HG03378 (cell line): ENCODE measurements around the gene HHIPL1.
"Not testable (repeated sequence)": the region's sequence is repeated elsewhere in the genome, so short reads cannot be mapped to it uniquely, and the experiment has no call there.

Experiments
- ATAC-seq: cut with Tn5 transposase; IDR thresholded peaks from one replicate; pipeline ENCODE4 v1.9.1; 2021; ENCODE audit warnings: mild to moderate bottlenecking, moderate library complexity; ENCODE audit not compliant: unreplicated experiment

Gene HHIPL1

DNA sequence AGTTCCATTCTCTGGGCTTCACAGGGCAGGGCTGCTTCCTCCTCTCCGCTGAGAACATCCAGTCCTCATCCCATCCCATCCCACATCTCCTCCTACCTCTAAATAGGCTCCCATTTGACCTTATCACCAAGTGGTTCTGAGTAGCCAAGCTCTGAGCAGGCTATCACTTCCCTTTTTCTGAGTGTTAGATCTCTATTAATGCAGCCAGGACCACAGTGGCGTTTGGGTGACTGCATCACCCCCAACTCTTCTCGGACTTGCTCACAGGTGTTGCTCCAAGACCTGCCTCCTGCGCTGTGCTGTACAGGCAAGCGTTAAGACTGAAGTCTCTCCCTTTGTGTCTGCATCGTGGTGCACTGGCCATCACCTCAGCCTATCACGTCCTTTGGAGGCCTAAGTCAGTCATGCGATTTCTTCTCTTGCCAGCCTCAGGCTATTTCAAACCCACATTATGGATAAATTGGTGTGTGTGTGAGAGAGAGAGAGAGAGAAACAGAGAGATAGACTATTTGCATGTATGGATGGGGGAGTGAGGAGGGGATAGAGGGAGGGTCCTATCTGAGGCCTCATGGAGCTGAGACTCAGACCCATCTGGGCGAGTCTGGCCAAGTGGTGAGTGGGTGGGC is 12.4 kb upstream of the HHIPL1 start:
- ATAC-seq, result no peak

DNA sequence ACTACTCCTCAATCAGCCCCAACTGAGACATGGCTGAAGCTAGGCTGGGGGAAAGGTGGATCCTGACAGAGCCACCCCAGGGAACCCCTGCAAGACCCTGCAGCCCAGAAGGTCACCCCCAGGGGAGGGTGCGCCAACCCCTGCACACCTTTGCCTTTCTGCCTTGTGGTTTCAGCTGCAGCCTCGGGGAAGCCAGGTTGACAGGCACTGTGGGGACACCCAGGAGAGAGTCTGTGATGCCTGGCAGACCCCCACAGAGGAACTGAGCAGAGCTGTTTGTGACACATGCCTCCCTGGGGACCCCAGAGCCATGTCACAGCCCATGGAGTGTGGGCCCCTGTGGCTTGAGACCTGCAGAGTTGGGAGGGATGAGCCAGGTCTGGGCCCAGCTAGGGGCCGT is 11.8 kb upstream of the HHIPL1 start:
- ATAC-seq, result no peak

DNA sequence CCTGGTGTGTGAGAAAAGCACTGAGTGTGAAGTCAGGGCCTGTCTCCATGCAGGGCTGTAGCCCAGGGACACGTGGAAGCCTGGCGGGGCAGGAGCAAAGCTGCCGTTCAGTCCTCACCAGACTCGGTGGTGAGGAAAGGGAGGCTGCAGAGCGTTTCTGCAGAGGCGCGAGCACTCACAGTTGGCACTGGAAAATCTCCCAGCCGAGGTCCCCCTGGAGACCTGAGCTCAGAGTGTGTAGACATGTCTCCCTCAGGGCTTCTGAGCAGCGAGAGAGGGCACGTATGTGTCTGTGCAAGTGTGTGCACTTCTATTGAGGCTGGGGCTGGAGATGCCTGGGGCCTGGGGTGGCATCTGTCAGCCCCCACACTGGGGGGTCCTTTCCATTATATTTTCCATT is 11.0 kb upstream of the HHIPL1 start:
- no peak for ATAC-seq

DNA sequence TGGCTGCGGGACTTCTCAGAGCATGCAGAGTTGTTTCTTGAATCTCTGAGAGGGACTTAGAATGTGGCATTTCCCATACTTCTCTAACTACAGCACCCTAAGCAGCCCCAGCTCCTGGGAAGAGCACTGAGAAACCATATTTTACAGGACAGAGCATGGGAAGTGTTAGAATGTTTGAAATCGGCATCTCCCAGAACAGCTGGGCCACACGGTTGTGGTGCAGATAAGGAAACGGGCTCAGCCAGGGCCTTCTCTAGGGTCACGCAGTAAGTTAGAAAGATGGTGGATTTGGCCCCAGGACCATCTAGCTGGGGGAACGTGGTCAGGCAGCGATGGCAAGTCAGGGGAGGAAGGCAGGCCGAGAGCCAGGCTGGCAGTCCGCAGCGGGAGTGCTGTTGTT is 10.5 kb upstream of the HHIPL1 start:
- ATAC-seq, result no peak

DNA sequence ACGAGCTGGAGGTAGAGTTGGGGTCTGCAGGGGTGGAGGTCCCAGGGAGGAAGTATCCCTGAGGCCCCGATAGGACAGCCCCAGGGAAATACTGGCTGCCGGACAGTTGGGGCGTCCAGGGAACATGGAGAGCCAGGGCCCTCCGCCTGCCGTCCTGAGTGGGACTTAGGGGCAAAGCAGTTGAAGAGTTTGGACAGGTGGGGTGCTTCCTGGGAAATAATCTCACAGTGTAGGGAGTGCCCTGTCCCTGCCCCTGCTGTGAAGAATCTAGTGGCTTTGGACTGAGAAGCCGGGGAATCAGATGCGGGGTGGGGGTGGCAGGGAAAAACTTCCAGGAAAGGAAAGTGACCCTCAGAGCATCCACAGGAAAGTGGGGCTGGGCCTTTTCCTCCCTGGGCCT is 9.8 kb upstream of the HHIPL1 start:
- no peak for ATAC-seq

DNA sequence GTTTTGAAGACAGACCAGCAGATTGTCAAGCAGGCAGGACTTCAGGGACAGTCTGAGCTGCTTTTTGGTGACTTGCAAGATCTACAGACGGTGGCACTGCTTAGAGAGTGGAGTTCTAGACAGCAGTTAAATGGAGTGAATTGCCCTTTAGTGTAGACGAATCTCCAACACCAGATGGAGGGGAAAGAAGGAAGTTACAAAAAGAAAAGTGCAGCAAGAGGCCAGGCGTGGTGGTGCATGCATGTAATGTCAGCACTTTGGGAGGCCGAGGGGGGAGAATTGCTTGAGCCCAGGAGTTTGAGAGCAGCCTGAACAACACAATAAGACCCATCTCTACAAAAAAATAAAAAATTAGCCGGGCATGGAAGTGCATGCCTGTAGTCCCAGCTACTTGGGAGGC is 8.4 kb upstream of the HHIPL1 start:
- no peak for ATAC-seq

DNA sequence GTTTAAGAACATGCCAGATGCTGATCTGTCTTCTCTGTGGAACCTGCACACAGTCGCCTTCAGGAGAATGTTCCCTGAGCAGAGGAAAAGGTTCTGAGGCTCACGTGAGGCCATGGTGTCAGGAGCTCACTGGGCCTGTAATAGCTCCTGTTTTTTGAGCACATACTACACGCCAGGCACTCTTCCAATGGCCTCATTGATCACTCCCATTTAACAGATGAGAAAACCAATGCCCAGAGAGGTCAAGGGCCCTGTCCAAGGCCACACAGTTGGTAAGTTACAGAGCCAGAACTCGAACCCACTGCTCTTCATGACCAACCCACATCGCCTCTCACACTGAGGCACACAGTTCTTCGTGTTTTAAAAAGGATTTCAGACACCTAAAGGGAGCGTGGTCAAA is 7.3 kb upstream of the HHIPL1 start:
- no peak for ATAC-seq

DNA sequence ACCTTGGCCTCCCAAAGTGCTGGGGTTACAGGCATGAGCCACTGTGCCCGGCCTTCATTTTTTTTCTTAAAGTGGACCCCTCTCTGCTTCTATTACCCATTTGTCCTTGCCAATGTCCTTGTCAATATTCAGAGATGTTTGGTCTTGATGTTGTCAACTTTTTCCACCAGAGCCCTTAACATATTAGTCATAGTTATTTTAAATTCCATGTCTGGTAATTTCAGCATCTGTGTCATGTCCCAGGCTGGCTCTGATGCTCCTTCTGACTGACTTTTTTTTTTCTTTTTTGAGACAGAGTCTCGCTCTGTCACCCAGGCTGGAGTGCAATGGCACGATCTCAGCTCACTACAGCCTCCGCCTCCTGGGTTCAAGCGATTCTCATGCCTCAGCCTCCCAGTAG is 2.2 kb upstream of the HHIPL1 start:
- not testable (repeated sequence) for ATAC-seq

DNA sequence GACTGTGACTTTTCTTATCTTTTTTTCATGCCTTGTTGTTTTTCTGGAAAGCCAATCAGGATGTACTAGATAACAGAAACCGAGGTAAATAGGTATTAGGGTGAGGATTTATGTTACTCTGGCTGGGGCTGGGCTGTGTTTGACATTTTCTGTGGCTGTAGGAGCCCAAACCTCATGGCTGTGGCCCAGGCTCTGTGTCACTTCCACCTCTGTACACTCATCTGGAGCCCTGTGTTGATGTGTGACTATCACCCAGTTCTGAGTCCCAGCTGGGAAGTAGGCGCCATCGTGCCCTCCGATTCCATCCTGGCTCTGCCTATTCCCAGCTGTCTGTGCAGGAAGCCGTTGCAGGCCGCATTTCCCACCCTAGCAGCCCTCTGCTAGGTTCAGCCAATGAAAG is 1.6 kb upstream of the HHIPL1 start:
- ATAC-seq, result no peak

DNA sequence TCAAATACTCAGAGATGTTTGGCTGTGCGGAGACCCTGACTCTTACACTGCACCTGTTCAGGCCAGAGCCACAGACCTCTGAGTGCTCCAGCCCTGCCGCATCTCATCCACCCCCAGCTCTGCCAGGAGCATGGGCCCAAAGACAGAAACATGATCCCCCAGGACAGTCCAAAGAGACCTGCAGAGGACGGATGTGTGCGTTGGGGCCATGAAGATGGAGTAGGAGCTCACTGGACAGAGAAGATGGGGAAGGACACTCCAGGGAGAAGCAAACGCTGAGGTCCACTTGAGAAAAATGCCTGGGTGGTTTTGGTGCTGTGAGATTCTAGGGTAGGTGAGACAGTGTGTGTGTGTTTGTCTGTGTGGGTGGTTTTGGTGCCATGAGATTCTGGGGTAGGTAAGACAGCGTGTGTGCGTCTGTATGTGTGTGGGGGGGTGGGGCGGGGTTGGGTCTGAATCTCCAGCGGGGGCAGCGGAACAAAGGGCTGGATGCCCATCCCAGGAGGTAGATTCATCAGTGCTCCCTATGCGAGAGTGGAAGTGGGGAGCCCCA is 818 bp upstream of the HHIPL1 start:
- ATAC-seq, result no peak

DNA sequence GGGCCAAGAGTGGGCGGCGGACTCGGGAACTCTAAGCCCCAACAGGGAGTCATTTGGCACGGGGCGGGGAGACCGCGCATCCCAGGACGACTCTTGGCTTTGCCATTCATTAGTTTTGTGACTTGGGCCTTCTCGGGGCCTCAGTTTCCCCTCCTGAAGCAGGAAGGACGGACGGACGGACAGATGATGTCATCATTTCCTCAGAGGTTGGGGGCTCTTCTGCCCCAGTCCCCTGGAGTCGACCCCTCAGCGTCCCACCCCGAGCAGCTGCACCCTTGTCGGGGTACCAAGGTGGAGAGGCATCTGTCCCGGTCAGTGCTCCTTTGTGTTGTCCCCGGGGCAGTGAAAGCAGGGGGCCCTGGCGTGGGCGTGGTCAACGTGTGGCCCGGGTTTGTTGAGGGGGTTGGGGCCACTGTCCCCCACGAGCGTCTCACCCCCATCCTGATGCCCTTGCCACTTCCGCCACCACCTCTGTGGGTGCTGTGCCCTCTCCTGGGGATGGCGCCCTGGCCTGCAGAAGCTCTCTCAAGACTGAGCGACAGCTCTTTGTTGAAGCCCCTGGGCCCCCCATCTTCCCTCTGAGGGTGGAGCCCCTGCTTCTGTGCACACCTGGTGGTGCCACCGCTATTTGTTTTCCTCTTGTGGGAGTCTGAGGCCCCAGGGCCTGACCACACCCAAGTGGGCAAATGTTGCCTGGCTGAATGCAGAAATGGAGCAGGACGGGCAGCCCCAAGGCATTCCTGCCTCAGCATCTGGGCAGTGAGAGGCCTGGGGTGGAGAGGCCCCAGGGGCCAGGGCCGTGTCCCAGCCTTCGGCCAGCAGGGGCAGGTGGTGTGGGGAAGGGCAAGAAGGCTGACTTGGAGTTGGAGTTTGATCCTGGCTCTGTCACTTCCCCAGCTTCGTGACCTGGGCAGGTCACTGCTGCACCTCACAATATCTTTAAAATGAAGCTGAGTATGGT is 896 bp downstream of the HHIPL1 start:
- ATAC-seq, result no peak

DNA sequence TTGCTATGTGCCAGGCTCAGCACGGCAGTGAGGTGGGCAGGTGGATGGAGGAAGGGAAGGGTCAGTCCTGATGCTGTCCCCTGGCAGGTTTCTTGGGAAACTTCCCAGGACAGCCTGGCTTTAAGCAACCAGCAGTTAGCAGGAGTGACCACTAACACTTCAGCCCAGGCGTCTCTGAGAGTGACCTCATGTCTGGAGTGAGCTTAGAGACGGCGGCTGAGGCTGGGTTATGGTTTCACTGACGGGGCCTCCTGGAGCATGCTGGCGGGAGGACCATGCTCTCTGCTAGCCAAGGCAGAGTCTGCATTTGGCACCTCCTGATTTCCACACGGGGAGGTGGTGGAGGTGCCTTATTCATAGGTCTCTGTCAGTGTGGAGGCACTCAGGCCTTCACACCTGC is 2.5 kb downstream of the HHIPL1 start:
- no peak for ATAC-seq

DNA sequence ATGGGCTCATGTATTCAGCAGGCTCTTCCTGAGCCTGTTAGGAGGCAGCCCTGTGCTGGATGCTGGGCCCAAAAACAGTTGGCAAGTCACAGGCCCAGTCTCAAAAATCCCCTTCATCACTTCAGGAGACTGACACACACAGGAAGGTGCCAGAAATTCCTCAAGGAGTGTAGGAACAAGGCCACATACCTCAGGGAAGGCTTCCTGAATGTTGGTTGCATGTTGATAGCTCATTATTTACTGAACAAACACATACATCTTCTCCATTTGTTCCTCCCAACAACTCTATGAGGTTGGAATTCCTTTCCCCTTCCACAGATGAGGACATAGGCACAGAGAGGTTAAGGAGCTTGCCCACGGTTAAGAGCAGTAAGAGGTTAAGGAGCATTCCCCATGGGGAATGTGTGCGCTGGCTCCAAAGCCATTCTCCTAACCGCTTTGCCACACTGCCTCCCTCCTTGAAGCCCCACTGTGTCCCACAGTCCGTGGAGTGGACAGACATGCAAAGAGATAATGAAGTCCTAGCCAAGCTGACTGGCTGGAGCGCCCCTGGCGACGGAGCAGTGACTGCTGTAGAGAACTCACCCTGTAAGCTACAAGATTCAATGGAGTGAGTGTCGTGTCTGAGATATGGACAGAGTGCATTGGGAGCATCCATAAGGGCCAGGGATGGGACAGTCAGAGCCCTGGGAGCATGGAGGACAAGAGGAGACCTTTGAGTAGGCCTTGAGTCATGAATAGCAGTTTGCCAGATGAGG is 3.3 kb downstream of the HHIPL1 start:
- ATAC-seq, result no peak

DNA sequence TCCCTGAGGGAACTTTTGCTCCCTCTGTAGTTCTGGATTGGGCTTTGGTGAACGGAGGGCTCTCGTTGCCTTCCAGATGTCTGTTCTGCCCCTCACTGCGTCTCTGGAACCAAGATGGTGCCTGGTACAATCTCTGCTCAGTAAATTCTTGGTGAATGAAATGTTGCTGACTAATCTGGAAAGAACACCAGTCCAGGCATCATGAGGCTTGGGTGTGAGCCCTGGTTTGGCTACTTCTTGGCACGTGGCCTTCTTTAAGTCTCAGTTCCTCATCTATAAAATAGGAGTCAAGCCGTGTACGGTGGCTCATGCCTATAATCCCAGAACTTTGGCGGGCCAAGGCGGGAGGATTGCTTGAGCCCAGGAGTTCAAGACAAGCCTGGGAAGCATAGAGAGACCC is 4.3 kb downstream of the HHIPL1 start:
- no peak for ATAC-seq

DNA sequence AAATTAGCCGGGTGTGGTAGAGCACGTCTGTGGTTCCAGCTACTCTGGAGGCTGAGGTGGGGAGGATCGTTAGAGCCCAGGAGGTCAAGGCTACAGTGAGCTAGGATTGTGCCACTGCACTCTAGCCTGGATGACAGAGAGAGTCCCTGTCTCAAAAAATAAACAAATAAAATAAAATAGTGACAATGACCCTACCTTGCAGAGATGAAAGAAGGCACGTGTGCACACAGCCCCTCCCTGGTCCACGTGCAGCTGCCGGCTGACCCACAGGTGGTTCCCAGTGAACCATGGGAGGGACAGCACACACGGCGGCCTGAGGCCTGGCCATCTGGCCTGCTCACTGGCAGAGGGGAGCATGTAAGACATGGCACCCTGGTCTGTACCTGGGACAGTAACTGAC is 4.7 kb downstream of the HHIPL1 start:
- no peak for ATAC-seq

DNA sequence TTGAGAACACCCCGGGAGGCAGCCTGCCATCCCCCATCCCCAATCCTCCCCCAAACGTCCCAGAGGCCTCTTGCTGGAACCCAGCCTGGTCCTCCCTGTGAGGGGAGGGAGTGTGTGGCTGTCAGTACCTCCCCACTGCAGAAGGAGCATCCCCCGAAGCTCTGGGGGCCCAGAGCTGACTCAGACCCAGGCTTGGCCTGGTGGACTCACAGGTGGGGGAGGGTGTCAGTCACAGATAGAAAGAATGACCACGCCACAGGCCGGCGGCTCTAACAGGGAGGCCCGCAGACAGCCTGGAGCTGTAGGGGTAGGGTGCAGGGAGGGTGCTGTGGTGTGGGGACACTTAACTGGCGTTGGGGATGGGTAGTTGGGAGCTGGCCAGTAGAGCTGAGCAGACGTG is 5.3 kb downstream of the HHIPL1 start:
- ATAC-seq, result no peak

DNA sequence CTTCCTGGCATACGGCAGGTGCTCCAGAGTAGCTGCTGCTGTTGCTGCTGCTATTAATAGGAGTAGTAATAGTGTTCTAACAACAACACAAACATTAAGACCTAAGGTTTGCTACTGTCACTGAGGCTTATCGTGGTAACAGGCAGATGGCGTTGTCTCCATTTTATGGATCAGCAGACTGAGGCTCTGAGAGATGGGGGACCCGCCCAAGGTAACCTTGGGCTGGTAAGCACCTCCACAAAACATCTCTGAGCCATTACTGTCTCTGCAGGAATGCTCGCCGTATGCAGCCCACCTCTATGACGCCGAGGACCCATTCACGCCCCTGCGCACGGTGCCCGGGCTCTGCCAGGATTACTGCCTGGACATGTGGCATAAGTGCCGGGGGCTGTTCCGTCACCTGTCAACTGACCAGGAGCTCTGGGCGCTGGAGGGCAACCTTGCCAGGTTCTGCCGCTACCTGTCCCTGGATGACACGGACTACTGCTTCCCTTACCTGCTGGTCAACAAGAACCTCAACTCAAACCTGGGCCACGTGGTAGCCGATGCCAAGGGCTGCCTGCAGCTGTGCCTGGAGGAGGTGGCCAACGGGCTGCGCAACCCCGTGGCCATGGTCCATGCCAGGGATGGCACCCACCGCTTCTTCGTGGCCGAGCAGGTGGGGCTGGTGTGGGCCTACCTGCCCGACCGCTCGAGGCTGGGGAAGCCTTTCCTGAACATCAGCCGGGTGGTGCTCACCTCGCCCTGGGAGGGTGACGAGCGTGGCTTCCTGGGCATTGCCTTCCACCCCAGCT is 7.2 kb downstream of the HHIPL1 start:
- ATAC-seq, result no peak

DNA sequence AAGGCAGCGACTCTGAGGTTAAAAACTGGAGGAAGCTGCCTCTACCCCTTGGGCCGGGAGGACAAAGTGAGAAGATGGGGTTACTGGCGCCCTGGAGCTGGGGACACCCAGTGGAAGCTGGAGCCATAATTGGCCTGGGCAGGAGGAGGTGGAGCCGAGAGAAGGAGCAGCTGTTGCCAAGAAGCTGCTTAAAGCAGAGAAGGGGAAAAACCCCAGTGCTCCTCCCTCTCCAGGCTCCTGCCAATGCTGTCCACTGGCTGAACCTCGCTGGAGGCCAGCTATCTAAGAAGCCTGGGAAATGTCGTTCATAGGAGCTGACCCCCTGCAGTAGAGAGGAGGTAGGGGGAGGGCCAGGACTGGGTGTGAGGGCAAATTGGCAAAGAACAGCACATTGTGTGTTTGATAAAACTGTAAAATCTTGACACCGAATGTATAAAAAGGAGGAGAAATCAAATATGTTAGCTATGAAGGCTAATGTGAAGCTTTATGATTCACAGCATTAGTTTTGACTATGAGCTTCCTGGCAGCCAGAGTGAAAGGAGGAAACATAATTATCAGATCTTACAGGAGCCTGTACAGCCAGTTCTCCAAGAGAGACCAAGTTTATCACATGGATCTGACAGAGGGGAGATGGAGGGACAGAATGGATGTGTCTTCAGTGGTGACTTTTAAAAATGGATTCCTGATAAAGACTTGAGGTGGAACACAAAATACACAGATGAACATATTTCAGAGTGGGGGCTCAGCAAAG is 9.5 kb downstream of the HHIPL1 start:
- ATAC-seq, result no peak

DNA sequence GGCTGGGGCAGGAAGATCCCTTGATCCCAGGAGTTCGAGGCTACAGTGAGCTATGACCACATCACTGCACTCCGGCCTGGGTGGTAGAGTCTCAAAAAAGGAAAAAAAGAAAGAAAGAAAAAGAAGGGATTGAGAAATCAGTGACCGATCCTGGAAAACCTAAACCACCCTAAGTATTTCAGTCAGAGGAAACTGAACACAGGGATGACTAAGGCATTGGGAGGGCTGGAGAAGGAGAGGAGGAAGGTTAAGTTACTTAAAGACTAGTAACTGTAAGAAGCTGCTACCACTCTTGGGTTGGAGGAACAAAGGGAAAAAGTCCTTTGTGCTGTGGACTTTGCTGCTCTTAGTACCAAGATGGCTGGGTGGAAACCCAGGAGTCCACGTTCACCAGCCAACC is 10.6 kb downstream of the HHIPL1 start:
- no peak for ATAC-seq

DNA sequence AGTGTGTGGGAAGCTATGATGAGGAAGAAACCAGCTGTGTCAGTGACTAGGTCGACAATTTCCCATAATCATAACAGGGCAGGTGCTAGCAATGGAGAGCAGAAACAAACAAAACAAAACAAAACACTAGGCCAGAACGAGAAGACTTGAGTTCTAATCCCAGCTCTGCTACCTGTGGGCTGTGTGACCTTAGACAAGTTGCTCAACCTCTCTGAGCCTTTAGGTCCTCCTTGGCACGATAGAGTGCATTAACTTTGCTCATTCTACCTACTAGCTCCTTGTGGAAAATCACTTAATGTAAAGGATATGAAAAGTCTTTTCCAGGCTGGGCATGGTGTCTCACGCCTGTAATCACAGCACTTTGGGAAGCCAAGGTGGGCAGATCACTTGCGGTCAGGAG is 11.2 kb downstream of the HHIPL1 start:
- ATAC-seq, result no peak
